GM12892 (cell line): Measurements from ENCODE around the gene NBPF1.
"Not testable (repeated sequence)": the region's sequence is repeated elsewhere in the genome, so short reads cannot be mapped to it uniquely, and the experiment has no call there.

Experiments
- DNase-seq: peaks from one replicate; pipeline ENCODE4 v3.0.0; 2011; ENCODE audit not compliant: insufficient read length
- FAIRE-seq: peaks from 2 replicates; lab custom pipeline; 2011; peaks lifted over from hg19 to GRCh38; lab: Jason Lieb, UNC
- POLR2A ChIP-seq: IDR thresholded peaks from 2 replicates; pipeline ENCODE4 v1.6.1; 2011; ENCODE audit warnings: low read depth, low read length, control low read depth
- POLR2AphosphoS5 ChIP-seq: IDR thresholded peaks from 2 replicates; pipeline ENCODE4 v1.6.1; 2011; ENCODE audit warnings: low read depth, low read length, control low read depth
- TAF1 ChIP-seq: IDR thresholded peaks from 2 replicates; pipeline ENCODE4 v1.6.1; 2011; ENCODE audit warnings: low read depth, mild to moderate bottlenecking, control low read depth, low read length, borderline replicate concordance

The NBPF1 gene

GRCh38 chr1:16631248-16632043 lies 18.1 kb upstream of the NBPF1 start:
- DNase-seq = no peak
- TF ChIP-seq POLR2AphosphoS5 = no peak
- FAIRE-seq = no peak

- TF ChIP-seq TAF1 (no peak), POLR2A (no peak), POLR2AphosphoS5 (no peak)
- DNase-seq (no peak), FAIRE-seq (no peak)
These were observed 17.4 kb upstream of the NBPF1 start for GRCh38 chr1:16630661-16631247.

- not testable (repeated sequence) for FAIRE-seq, DNase-seq
These were observed 16.7 kb upstream of the NBPF1 start for GRCh38 chr1:16629916-16630530.

- DNase-seq = no peak
- FAIRE-seq = no peak
- TF ChIP-seq POLR2AphosphoS5 (no peak), TAF1 (no peak), POLR2A (no peak)
These were observed 15.2 kb upstream of the NBPF1 start for GRCh38 chr1:16628361-16629111.

GRCh38 chr1:16626409-16626983 lies 13.1 kb upstream of the NBPF1 start:
- not testable (repeated sequence) for FAIRE-seq, DNase-seq

GRCh38 chr1:16625497-16626408 lies 12.4 kb upstream of the NBPF1 start:
- TF ChIP-seq POLR2A = no peak
- 0 out of 2 replicates have a peak, but pooled peaks have one; percentile 7 for TF ChIP-seq TAF1
- DNase-seq (no peak), FAIRE-seq (no peak)

GRCh38 chr1:16623812-16624719 lies 10.7 kb upstream of the NBPF1 start:
- DNase-seq = peak; percentile 50
- not testable (repeated sequence) for FAIRE-seq

GRCh38 chr1:16623337-16623736 lies 10.0 kb upstream of the NBPF1 start:
- not testable (repeated sequence) for DNase-seq, FAIRE-seq

GRCh38 chr1:16621681-16622315 lies 8.4 kb upstream of the NBPF1 start:
- not testable (repeated sequence) for DNase-seq, FAIRE-seq
- TF ChIP-seq POLR2A = 0 out of 2 replicates have a peak, but pooled peaks have one; percentile 28

GRCh38 chr1:16621300-16621658 lies 7.9 kb upstream of the NBPF1 start:
- TF ChIP-seq TAF1 (no peak), POLR2A (no peak), POLR2AphosphoS5 (no peak)
- FAIRE-seq = no peak
- DNase-seq = no peak

GRCh38 chr1:16619803-16620501 lies 6.6 kb upstream of the NBPF1 start:
- not testable (repeated sequence) for DNase-seq

More at GRCh38 chr1:16619803-16620501, 6.6 kb upstream of the NBPF1 start:
- FAIRE-seq = not testable (repeated sequence)
